Natural killer cell treated with Interleukin-12 subunit alpha and Interleukin-12 subunit beta and Interleukin-15 and Interleukin-18, amount 100 ng/mL, for 72 hours (primary cell): ENCODE data around the gene ABCB4. TPM values are rescaled to one million over a fixed set of nuclear protein-coding genes. Genes with fewer than 3 reads are reported as not detected.

Experiments
- ATAC-seq, 2 donors: fragments of 150-1000 bp; cut with Tn5 transposase in 1 of 2; sonication (Bioruptor Pico), chemical (Tn5 transposase) in 1 of 2; 2 replicates each; pipeline ENCODE4 v1.10.0; 2021
- DNase-seq: peaks from one replicate; pipeline ENCODE4 v3.0.0; 2022; ENCODE audit warnings: low spot score
- H3K27ac Mint-ChIP-seq, 2 donors: 1 replicate in 1 of 2; 2 replicates in 1 of 2; pipeline ENCODE4 v1.8.0; 2022; ENCODE audit warnings: mixed read lengths in 2 of 2, mild to moderate bottlenecking in 1 of 2, moderate library complexity in 1 of 2
- H3K27me3 Mint-ChIP-seq, 2 donors: 1 replicate in 1 of 2; 2 replicates in 1 of 2; pipeline ENCODE4 v1.8.0; 2022; ENCODE audit warnings: mixed read lengths in 2 of 2
- H3K36me3 Mint-ChIP-seq: one replicate; pipeline ENCODE4 v1.8.0; 2022; ENCODE audit warnings: mixed read lengths
- H3K4me1 Mint-ChIP-seq, 2 donors: 1 replicate in 1 of 2; 2 replicates in 1 of 2; pipeline ENCODE4 v1.8.0; 2022; ENCODE audit warnings: low read depth in 2 of 2, mixed read lengths in 2 of 2, mild to moderate bottlenecking in 1 of 2
- H3K4me3 Mint-ChIP-seq: one replicate; pipeline ENCODE4 v1.8.0; 2022; ENCODE audit warnings: mixed read lengths
- H3K9me3 Mint-ChIP-seq: 2 replicates; pipeline ENCODE4 v1.8.0; 2022; ENCODE audit warnings: mixed read lengths
- total RNA-seq, 2 donors: library from RNA; stranded (reverse); gene quantifications; one replicate each; pipeline ENCODE4 v1.2.3, GENCODE V29; 2022

ABCB4 gene
- total RNA-seq, 2 donors from 2014 or later = 0.20 to 0.69 TPM

- Mint-ChIP-seq H3K4me1 (no peaks in the 10 kb centered on the region), H3K36me3 (peaks cover 25% of the 10 kb centered on the region), H3K4me3 (no peak overlapping the region), H3K27ac (no peak overlapping the region), H3K9me3 (no peaks in the 10 kb centered on the region), H3K27me3 (no peaks in the 10 kb centered on the region)
- no peak for DNase-seq
- no peak for ATAC-seq
Measured at GRCh38 chr7:87391020-87391701, 84.3 kb downstream of the ABCB4 start.

DNA sequence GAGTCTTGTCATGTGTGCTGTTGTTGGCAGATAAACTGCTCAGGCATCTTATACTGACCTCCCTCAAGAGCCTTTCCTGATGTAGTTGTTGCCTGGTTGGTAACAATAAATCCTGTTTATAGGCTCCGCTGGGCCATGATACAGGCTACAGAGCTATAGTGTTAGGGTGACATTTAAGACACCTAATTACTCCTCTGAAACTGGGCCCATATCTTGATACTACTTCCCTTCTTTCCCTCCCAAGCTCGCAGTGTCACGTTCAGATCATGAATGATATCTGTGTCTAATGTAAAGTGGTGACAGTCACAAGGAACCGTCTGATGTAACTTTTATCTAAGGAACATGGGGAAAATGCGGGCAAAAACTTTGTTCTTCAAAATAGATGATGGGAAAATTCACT, 94.6 kb downstream of the ABCB4 start:
- ATAC-seq (no peak), DNase-seq (no peak)
- Mint-ChIP-seq H3K36me3 (peaks cover 19% of the 10 kb centered on the region), H3K4me3 (no peak overlapping the region), H3K27me3 (no peaks in the 10 kb centered on the region), H3K9me3 (no peaks in the 10 kb centered on the region), H3K4me1 (peaks cover 0 to 3% of the 10 kb centered on the region in 2 donors), H3K27ac (no peak overlapping the region)

GRCh38 chr7:87375662-87376435, 99.6 kb downstream of the ABCB4 start:
- Mint-ChIP-seq H3K4me1 (peaks cover 0 to 3% of the 10 kb centered on the region in 2 donors), H3K36me3 (no peaks in the 10 kb centered on the region), H3K9me3 (no peaks in the 10 kb centered on the region), H3K4me3 (no peak overlapping the region), H3K27ac (no peak overlapping the region), H3K27me3 (no peaks in the 10 kb centered on the region)
- DNase-seq (no peak), ATAC-seq (no peak)

DNA sequence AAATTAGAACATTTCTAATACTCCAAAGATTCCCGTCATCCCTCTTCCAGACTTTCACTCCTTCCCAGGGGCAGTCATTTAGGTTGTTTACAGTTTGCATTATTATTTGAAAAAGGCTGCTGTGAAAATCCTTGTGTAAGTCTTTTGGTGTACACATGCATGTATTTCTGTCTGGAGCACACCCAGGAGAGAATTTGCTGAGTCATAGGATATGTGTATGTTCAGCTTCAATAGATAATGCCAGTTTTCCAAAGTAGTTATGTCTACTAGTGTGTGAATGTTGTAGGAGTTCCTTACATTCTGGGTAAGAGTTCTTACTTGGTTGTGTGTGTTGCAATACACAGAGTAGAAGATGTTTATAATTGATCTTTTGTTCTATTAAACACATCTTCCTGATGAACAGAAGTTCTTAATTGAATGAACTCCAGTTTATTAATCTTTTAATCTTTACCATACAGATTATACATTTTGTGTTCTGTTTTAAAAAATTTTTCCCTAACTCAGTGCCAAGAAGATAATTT, 104.8 kb downstream of the ABCB4 start:
- Mint-ChIP-seq H3K36me3 (no peaks in the 10 kb centered on the region), H3K9me3 (no peaks in the 10 kb centered on the region), H3K27me3 (no peaks in the 10 kb centered on the region), H3K27ac (no peak overlapping the region), H3K4me3 (no peak overlapping the region), H3K4me1 (peaks cover 0 to 3% of the 10 kb centered on the region in 2 donors)
- DNase-seq (no peak), ATAC-seq (no peak)

GRCh38 chr7:87369216-87369615, 106.3 kb downstream of the ABCB4 start:
- H3K36me3 Mint-ChIP-seq = no peaks in the 10 kb centered on the region
- H3K27ac Mint-ChIP-seq = no peak overlapping the region
- peaks cover 0 to 3% of the 10 kb centered on the region in 2 donors for H3K4me1 Mint-ChIP-seq
- DNase-seq (no peak), ATAC-seq (peak in 1 of 2 donors; percentile 59)
- no peak overlapping the region for H3K4me3 Mint-ChIP-seq
- no peaks in the 10 kb centered on the region for H3K9me3 Mint-ChIP-seq
- no peaks in the 10 kb centered on the region for H3K27me3 Mint-ChIP-seq

GRCh38 chr7:87364246-87364645, 111.2 kb downstream of the ABCB4 start:
- Mint-ChIP-seq H3K4me3 (no peak overlapping the region), H3K4me1 (peaks cover 0 to 3% of the 10 kb centered on the region in 2 donors), H3K9me3 (no peaks in the 10 kb centered on the region), H3K36me3 (no peaks in the 10 kb centered on the region), H3K27me3 (no peaks in the 10 kb centered on the region), H3K27ac (no peak overlapping the region)
- DNase-seq (no peak), ATAC-seq (no peak)

DNA sequence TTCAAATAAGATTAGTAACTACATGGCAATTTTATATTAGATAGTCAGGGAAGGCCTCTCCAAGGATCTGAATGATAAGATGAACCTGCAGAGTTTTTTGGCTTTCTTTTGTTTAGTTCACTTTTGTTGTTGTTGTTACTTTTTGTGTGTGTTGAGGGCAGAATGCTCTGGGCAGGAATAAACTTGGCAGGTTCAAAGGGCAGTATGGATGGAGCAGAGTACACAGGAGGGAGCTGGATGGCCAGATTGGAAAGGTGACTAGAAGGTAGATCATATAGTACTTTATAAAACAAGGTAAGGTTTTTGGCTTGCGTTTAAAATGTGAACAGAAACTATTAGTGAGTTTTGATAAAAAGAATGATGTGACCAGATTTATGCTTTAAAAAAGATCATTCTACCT, 112.1 kb downstream of the ABCB4 start:
- no peaks in the 10 kb centered on the region for H3K4me1 Mint-ChIP-seq
- ATAC-seq (no peak), DNase-seq (no peak)
- H3K27ac Mint-ChIP-seq = no peak overlapping the region
- H3K36me3 Mint-ChIP-seq = no peaks in the 10 kb centered on the region
- no peaks in the 10 kb centered on the region for H3K27me3 Mint-ChIP-seq
- no peaks in the 10 kb centered on the region for H3K9me3 Mint-ChIP-seq
- no peak overlapping the region for H3K4me3 Mint-ChIP-seq

DNA sequence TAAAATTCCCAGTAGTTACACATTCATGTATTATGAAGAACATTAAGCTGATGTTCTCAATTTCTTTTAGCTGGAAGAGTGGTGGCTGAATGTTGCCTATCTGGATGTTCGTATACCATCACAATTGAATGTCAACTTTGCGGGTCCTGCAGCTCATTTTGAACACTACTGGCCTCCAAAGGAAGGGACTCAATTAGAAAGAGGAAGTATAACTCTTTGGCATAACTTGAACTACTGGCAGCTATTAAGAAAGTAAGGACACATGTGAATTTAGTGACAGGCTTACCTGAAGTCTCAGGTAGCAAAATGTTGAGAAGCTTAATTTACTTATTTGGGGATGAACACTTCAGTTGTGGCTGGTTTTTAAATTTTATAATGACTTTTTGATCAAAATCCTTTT, 114.2 kb downstream of the ABCB4 start:
- Mint-ChIP-seq H3K4me1 (no peaks in the 10 kb centered on the region), H3K27me3 (no peaks in the 10 kb centered on the region), H3K4me3 (no peak overlapping the region), H3K27ac (no peak overlapping the region), H3K36me3 (no peaks in the 10 kb centered on the region), H3K9me3 (no peaks in the 10 kb centered on the region)
- no peak for DNase-seq
- no peak for ATAC-seq

DNA sequence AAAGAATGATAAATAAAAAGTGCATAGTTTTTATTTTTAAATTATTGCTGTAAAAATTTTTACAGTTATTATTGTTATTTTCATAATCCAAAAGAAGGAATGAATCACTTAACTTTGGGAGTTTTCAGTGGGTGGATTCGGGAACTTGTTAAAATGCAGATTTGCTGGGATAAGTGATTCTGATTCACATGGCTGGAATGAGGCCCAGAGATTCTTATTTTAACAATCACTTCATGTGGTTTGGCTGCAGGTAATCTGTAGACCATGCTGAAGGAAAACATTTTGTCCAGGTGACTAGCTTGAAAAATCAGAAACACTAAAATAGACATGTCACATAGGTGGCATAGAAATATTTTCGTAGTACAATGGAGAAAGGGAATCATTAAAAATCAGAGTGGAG, 116.1 kb downstream of the ABCB4 start:
- ATAC-seq = no peak
- Mint-ChIP-seq H3K36me3 (peaks cover 12% of the 10 kb centered on the region), H3K4me1 (no peaks in the 10 kb centered on the region), H3K4me3 (no peak overlapping the region), H3K9me3 (no peaks in the 10 kb centered on the region), H3K27me3 (no peaks in the 10 kb centered on the region), H3K27ac (no peak overlapping the region)
- no peak for DNase-seq

GRCh38 chr7:87356448-87356847, 119.0 kb downstream of the ABCB4 start:
- Mint-ChIP-seq H3K27me3 (no peaks in the 10 kb centered on the region), H3K4me3 (no peak overlapping the region), H3K36me3 (peaks cover 25% of the 10 kb centered on the region), H3K9me3 (no peaks in the 10 kb centered on the region), H3K4me1 (no peaks in the 10 kb centered on the region), H3K27ac (no peak overlapping the region)
- DNase-seq (no peak), ATAC-seq (no peak)

DNA sequence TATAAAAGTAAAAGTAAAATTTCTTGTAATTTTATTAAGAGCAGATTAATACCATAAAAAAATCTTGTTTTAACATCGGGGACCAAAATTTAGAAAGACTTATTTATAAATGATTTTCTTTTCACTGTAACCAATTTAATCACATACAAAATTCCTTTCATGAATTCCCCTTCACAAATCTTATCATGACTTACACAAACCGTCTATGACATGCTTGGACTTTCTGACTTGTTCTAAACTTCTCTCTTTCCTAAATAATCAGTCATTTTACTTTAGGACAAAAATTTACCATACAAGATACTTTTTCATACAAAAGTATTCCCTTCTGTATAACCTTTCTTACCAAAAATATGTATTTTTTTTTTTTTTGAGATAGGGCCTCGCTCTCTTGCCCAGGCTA, 120.7 kb downstream of the ABCB4 start:
- peaks cover 32% of the 10 kb centered on the region for H3K36me3 Mint-ChIP-seq
- no peaks in the 10 kb centered on the region for H3K27me3 Mint-ChIP-seq
- no peaks in the 10 kb centered on the region for H3K9me3 Mint-ChIP-seq
- no peak overlapping the region for H3K27ac Mint-ChIP-seq
- DNase-seq = no peak
- no peak for ATAC-seq
- H3K4me3 Mint-ChIP-seq = no peak overlapping the region
- H3K4me1 Mint-ChIP-seq = no peaks in the 10 kb centered on the region

Other genes with a start within 250 kb of the ABCB4 start
- 1 to 10 TPM; 9.2 TPM for gene CROT, start 130.0 kb downstream of the ABCB4 start, total RNA-seq
- 10 to 100 TPM; 11.1 to 15.1 TPM for gene ABCB1, start 125.2 kb upstream of the ABCB4 start, total RNA-seq
- gene RUNDC3B, start 152.7 kb upstream of the ABCB4 start, total RNA-seq = 1 to 10 TPM in 1 of 2 donors, under 1 TPM in 1; 0.84 to 1.5 TPM